WERI-Rb-1 (cell line): ENCODE results near the gene INSR.

Source experiments
- DNase-seq: peaks from one replicate; pipeline ENCODE4 v3.0.0-alpha.2; 2020
- H3K27ac ChIP-seq: fragments of 250-450 bp; sonication (Bioruptor Pico); 2 replicates; pipeline ENCODE4 v1.5.1; 2020; ENCODE audit warnings: mild to moderate bottlenecking, moderate library complexity
- H3K27me3 ChIP-seq: fragments of 250-450 bp; sonication (Bioruptor Pico); 2 replicates; pipeline ENCODE4 v1.5.1; 2021; ENCODE audit warnings: mild to moderate bottlenecking, low read depth, moderate library complexity; ENCODE audit not compliant: insufficient read depth, severe bottlenecking
- H3K36me3 ChIP-seq: fragments of 250-450 bp; sonication (Bioruptor Pico); 2 replicates; pipeline ENCODE4 v1.5.1; 2020; ENCODE audit warnings: mild to moderate bottlenecking, moderate library complexity
- H3K4me3 ChIP-seq: 2 replicates; pipeline ENCODE4 v1.5.1; 2011; ENCODE audit warnings: low read depth, mild to moderate bottlenecking, control low read depth, low read length
- H3K9me3 ChIP-seq: fragments of 250-450 bp; sonication (Bioruptor Pico); 2 replicates; pipeline ENCODE4 v1.5.1; 2021; ENCODE audit warnings: mild to moderate bottlenecking, moderate library complexity; ENCODE audit not compliant: severe bottlenecking
- CTCF ChIP-seq: IDR thresholded peaks from 2 replicates; pipeline ENCODE4 v1.5.1; 2011; ENCODE audit warnings: low read depth, mild to moderate bottlenecking, control low read depth, inconsistent platforms, low read length

Gene INSR

GRCh38 chr19:7074705-7075282 lies 219.4 kb downstream of the INSR start:
- Histone ChIP-seq H3K4me3 (no peak overlapping the region), H3K36me3 (peaks cover 52% of the 10 kb centered on the region), H3K27me3 (no peaks in the 10 kb centered on the region), H3K9me3 (peaks cover 5% of the 10 kb centered on the region), H3K27ac (no peak overlapping the region)
- no peak for TF ChIP-seq CTCF
- DNase-seq: no peak

- no peak overlapping the region for H3K4me3 ChIP-seq
- H3K9me3 ChIP-seq: peaks cover 3% of the 10 kb centered on the region
- H3K36me3 ChIP-seq: peaks cover 37% of the 10 kb centered on the region
- DNase-seq: no peak
- TF ChIP-seq CTCF: no peak
- H3K27me3 ChIP-seq: no peaks in the 10 kb centered on the region
- H3K27ac ChIP-seq: no peak overlapping the region
These were observed 221.7 kb downstream of the INSR start for GRCh38 chr19:7072541-7072940.

DNA sequence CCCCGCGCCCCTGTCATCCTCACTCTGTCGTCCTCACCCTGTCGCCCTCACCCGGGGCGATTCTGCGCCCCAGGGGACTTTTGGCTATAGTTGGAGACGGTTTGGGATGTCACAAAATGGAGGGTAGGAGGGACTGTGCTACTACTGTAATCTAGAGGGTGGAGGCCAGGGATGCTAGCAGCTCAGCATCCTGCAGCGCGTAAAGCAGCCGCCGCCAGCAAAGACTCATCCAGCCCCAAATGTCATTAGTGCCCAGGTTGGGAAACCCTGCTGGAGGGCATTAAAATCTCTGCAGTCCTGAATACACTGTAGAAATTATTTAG lies 224.3 kb downstream of the INSR start:
- Histone ChIP-seq H3K27ac (peak overlapping the region; percentile 85), H3K36me3 (peaks cover 18% of the 10 kb centered on the region), H3K4me3 (peak overlapping the region; percentile 78), H3K9me3 (no peaks in the 10 kb centered on the region), H3K27me3 (no peaks in the 10 kb centered on the region)
- no peak for TF ChIP-seq CTCF
- DNase-seq: no peak

DNA sequence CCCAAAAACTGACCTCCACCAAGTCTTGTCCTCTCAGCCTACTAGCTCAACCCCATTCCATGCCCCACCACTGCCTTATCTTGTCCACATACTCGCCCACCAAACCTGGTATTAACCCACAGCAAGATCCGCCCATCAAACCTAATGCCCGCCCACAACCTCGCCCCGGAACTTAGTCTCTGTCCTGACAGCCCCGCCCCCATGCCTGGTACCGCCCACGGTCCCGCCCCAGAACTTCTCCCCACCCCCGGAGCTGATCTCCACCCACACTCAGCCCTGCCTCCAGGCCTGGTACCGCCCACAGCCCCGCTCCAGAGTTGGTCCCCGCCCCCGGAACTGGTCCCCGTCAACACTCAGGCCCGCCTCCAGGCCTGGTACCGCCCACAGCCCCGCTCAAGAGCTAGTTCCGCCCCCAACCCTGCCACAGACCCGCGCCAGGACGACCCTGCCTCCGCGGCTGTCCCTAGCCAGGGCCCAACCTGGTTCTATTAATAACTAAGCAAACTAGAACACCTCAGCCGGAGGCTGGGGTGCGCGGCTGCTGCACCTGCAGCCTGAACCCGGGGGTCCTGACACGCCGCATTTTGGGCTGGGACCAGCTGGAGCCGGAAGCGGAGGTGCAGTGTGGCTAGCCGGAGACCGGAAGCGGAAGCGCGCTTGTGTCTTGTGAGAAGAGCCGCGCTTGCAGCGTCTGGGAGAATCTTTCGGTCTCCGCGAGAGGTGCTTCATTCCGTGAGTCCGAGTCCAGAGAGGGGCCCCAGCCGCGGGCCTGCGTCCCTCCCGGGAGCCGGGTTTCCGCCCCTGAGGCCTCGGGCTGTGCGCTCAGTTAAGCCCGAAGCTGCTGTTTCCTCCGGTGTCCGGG lies 224.9 kb downstream of the INSR start, which contains the start of gene ZNF557:
ZNF557 (plus strand) TSS at position 662 of the 862 bp plus-strand sequence. CDS start 5,372 bp downstream, outside the sequence.
- H3K9me3 ChIP-seq: no peaks in the 10 kb centered on the region
- peaks cover 18% of the 10 kb centered on the region for H3K36me3 ChIP-seq
- no peaks in the 10 kb centered on the region for H3K27me3 ChIP-seq
- no peak for TF ChIP-seq CTCF
- peak within 1 kb of the TSS; percentile 85 for H3K27ac ChIP-seq
- peak within 1 kb of the TSS; percentile 78 for H3K4me3 ChIP-seq
- DNase-seq: peak; percentile 99

DNA sequence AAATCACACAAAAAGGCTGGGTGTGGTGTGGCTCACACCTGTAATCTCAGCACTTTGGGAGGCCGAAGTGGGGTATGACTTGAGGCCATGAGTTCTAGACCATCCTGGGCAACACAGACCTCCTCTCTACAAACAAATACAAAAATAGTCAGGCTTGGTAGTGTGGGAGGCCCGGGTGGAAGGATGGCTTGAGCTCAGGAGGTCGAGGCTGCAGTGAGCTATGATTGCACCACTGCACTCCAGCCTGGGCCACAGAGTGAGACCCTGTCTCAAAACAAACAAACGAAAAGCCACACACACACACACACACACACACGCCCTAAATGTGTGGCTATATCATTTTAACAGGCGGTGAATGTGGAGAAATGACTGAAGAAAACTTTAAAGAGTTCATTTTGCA lies 225.6 kb downstream of the INSR start:
- TF ChIP-seq CTCF: no peak
- Histone ChIP-seq H3K4me3 (peak overlapping the region; percentile 8; the same call in 1 of the 2 replicates), H3K9me3 (peaks cover under 1% of the 10 kb centered on the region), H3K36me3 (peaks cover 17% of the 10 kb centered on the region), H3K27ac (no peak overlapping the region), H3K27me3 (no peaks in the 10 kb centered on the region)
- no peak for DNase-seq
